Measurements from ENCODE around the gene PIK3CD.
"Not testable (repeated sequence)": the region's sequence is repeated elsewhere in the genome, so short reads cannot be mapped to it uniquely, and the experiment has no call there.

The PIK3CD gene

GRCh38 chr1:9624081-9624480 lies 27.4 kb upstream of the PIK3CD start:
- no peak for DNase-seq

GRCh38 chr1:9625030-9625429 lies 26.5 kb upstream of the PIK3CD start:
- not testable (repeated sequence) for DNase-seq

- DNase-seq, result peak; percentile 59 to 63 (median 63)
Observed at GRCh38 chr1:9626201-9626608, 25.3 kb upstream of the PIK3CD start.

GRCh38 chr1:9628541-9629444 lies 22.7 kb upstream of the PIK3CD start:
- DNase-seq, result peak; percentile 65 to 73 (median 66)

- DNase-seq, result peak; percentile 83 to 90 (median 88)
Observed at GRCh38 chr1:9629445-9630201, 21.9 kb upstream of the PIK3CD start.

- DNase-seq, result no peak
Observed at GRCh38 chr1:9630331-9631111, 21.0 kb upstream of the PIK3CD start.

- no peak for DNase-seq
Observed at GRCh38 chr1:9631613-9632012, 19.9 kb upstream of the PIK3CD start.

GRCh38 chr1:9633493-9633892 lies 18.0 kb upstream of the PIK3CD start:
- DNase-seq, result peak; percentile 35 to 61 (median 54)

GRCh38 chr1:9634582-9634981 lies 16.9 kb upstream of the PIK3CD start:
- DNase-seq, result no peak

- DNase-seq, result no peak
Observed at GRCh38 chr1:9639227-9639626, 12.3 kb upstream of the PIK3CD start.

- peak; percentile 92 to 96 (median 95) for DNase-seq
Observed at GRCh38 chr1:9643351-9644256, 7.9 kb upstream of the PIK3CD start.

GRCh38 chr1:9646037-9646436 lies 5.5 kb upstream of the PIK3CD start:
- DNase-seq, result no peak

GRCh38 chr1:9648171-9648570 lies 3.4 kb upstream of the PIK3CD start:
- no peak for DNase-seq

- DNase-seq, result no peak
Observed at GRCh38 chr1:9649769-9650168, 1.8 kb upstream of the PIK3CD start.

GRCh38 chr1:9651220-9651564 lies 339 bp upstream of the PIK3CD start:
- DNase-seq, result no peak

- peak; percentile 87 to 95 (median 93) for DNase-seq
Observed at GRCh38 chr1:9652379-9653209, 1.1 kb downstream of the PIK3CD start.

GRCh38 chr1:9653210-9653490 lies 1.6 kb downstream of the PIK3CD start:
- peak in 1 of 3 donors; percentile 37 for DNase-seq

- DNase-seq, result peak in 2 of 3 donors; percentile 34 to 42
Observed at GRCh38 chr1:9653491-9654050, 2.0 kb downstream of the PIK3CD start.

GRCh38 chr1:9654051-9654833 lies 2.7 kb downstream of the PIK3CD start:
- DNase-seq, result peak; percentile 75 to 85 (median 79)

Data from suppressor macrophage treated with lipopolysaccharide for 1 hour (primary cell).